Cerebellar cortex (tissue), 1 donor: ENCODE measurements around the gene CEBPE.

Source experiments
- DNase-seq: peaks from one replicate; pipeline ENCODE4 v3.0.0-alpha.2; 2015; ENCODE audit warnings: low spot score

CEBPE gene

DNA sequence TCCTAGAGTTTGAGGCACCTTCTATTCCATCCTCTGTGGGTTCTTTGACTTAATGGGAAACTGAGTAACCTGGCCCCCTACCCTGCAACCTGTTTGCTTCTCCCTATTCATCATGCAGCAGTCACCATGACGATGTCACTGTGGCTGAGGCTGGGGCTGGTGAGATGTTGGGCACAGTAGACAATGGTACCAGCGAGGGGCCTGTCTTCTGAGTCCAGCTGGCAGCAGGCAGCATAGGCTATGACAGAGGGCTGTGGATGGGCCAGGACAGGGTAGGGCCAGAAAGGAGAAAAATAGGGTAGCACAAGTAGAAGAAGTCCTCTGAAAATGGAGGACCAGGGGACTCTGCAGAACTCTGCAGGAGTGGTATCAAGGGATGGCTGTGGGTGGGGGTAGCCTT is 16.3 kb downstream of the CEBPE start:
- DNase-seq: no peak

DNA sequence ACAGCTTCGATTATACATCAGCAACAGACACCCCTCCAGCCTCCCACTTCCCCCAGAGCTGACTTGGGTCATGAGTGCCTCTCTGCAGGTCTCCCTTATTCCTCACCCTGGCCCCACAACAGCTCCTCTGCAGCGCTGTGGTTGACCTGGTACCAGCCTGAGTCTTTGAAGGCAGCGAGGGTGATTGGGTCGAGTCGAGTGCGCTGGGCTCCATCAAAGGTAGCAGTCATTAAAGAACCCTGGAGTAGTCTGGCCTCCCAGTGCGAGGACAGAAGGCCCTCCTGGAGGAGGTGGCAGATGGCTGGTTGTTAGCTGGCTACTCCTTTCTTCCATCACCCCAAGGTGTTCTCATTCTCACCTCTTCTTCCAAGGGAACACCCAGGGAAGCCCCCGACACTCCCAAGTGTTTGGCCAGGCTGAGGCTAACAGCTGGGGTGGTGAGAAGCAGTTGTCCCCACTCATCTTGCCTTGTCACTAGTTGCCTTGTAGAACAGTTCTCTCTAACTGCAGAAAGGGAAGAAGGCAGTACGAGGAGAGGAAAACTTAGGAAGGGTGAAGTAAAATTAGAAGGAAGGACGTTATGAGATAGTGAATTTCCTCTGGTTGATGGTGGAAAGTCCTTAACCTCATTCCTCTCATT is 16.9 kb downstream of the CEBPE start:
- DNase-seq: no peak

DNA sequence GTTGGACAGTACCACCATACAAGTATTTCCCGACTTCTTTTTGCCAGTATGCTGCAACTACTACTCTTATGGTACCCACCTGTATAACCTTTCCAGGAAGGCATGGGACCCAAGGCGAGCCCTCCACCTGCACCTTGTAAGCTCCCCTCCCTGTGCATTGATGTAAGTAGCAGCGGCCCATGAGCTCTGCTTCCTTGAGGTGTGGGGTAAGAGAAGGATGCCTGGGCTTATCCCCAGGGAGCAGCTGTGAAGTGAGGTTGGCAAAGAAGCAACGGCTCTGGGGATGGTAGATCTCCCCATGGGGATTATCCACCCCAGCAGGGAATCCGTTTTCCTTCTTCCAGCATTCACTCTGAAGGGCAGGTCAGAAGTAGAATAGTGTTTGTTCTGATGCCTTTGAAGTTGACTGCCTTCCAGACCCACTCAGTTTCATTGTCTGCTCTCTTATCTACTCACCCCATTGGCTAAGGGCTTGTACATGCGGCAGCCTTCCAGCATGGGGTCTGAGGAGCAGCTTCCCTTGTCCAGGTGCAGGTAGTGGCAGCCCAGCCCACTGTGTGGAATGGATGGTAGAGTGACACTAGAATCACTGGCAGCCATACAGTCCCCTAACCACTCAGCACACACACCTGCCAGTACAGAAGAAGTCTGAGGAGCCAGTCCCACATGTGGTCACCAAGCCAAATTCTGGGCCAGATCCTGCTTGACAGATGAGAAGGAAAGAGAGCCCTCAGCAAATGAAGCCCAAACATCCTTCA is 17.7 kb downstream of the CEBPE start:
- DNase-seq: no peak

DNA sequence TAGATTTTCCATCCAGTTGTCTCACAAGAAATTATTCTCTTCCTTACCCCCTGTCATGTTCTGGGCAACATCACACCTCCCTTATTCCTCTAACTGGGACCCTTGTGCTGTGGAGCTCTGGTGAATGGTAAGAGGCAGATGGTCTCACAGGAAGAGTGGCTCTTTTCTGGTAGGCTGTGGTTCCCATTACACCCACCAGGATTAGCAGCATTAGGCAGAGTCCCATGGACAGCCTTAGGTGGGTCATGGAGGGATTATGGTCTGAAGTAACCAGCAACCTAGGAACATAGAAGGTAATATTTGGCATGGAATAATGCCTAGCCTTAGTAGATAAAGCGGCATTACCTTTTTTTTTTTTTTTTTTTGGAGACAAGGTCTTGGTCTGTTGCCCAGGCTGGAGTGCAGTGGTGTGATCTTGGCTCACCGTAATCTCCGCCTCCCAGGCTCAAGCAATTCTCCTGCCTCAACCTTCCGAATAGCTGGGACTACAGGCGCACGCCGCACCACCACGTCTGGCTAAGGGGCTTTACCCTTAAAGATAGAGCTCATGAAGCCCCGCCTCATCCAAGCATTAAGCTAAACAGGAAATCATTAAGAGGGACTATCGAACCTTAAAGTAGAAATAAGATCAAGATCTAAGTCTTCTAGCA is 19.7 kb downstream of the CEBPE start:
- no peak for DNase-seq

DNA sequence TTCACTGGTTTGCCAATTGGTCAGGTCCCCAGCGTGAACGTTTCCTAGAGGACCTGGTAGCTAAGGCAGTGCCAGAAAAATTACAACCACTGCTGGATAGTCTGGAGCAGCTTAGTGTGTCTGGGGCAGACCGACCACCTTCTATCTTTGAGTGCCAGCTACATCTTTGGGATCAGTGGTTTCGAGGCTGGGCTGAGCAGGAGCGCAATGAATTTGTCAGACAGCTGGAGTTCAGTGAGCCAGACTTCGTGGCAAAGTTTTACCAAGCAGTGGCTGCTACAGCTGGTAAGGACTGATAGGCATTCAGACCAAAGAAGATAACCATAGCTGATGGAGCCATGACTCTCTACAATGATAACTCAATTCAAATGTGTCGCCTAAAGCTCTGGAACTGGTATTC is 21.3 kb downstream of the CEBPE start:
- no peak for DNase-seq

DNA sequence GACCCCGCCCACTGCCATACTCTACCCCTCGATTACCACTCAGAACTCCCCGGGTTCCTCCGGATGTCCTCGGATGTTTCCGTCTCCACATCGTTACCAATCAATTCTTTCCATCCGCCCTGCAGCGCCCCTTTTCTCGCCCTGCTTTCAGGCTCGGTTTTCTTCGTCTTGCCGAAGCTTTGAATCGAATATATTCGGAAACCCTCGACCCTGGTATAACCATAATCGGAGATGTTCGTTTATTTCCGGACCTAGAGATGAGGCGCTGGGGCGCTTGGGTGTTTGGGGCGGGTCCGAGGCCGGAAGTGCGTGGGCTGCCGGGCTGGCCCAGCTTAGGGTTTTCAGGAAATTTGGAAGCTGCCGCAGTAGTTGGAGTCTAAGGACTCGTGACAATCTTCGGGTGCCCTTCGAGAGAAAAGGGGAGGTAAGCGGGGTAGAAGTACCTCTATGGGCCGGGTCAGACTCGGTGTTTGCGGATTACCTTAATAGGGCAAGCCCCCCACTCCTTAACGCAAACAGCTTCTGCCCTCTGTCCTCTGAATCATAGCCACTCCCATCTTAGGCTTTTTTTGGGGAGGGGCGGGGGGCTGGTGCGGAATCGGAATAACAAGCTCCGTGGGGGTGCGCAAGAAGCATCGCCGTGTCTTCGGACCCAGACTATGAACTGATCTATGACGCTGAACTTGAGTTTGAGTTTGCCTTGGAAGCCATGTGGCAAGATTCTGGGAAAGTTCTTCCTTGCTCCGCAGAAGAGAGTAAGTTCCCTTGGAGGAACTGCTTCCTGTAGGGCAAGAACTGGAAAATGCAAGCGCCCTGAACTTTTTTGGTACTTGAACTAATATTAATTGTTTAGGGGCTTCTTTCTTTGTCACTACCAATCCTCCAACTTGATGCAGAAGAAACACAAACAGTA is 23.6 kb downstream of the CEBPE start, which contains the start of gene C14orf119:
TSS of gene C14orf119 (plus strand) at position 310 of the 913 bp plus-strand sequence. CDS start 2,154 bp downstream, outside the sequence.
- peak; percentile 100 for DNase-seq

DNA sequence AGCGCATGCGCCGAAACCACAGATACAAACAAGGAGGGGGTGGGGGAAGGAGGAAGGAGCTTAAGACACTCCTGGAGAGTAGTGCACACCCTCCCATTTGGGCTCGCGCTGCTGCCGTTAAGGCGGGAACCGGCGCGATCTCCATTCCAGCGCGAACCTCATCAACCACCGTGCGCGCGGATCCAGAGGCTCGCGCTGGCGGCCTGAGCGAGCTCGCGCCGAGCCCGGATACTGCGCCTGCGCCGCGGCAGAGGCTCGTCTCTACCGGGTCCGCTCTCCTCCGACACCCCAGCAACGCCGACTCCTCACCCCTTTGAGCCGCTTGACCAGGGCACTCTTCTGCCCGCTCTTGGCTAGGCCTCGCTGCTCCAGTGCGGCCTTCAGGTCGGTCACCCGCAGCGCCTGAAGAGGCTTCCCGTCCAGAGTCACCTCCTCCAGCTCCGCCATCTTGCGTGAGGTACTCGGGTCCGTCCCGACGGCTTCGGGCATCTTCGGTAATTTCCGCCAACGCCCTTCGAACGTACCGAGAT is 24.3 kb downstream of the CEBPE start, which contains the start of gene ACIN1:
TSS of gene ACIN1 (minus strand) at position 471 of the 530 bp plus-strand sequence. CDS start at position 447, 24 bp downstream.
- DNase-seq: peak; percentile 90

DNA sequence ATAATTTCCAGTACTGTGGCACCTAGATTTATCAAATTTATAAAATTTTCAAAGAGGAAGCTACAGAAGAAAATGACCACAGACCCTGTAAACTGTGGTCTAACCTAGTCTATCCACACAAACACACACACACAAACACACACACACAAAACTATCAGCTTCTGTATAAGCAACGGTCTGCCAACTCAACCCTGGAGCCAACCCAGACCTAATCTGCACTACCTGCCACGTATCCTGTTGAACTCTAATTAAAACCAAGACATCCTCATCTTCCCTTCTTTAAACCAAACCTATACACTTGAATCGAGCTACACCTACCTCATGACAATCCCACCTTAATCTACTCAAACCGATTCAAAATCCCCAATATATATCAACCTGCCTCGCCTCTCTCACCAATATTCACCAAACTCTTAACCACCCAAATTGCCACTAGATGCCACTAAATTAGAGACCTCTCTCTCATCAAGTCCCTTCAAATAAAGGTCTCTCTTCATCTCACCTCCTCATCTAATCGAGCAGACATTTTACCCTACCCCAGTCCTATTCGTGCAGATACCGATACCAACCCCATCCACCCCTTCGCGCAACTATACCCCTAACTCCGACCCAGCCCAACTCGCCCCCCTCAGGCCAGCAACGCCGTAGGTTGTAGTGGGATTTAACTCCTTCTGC is 24.9 kb downstream of the CEBPE start:
- no peak for DNase-seq

DNA sequence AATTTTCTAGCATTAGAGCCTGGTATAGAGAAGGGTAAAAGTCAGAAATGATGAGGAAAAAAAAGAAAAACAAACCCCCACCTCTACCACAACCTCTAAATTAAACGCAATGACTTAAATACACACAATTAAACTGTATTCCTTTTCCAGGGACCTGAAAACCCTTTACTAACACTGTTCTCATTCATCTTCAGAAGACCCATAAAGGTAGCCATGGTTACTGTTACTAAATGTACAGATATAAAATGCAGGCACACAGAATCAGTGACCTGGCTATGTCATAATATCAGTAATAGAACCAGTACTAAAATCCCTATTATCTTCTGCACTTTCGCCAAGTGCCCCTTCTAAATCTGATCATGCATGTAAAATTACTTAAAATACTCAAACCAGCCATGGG is 25.5 kb downstream of the CEBPE start:
- DNase-seq: no peak

DNA sequence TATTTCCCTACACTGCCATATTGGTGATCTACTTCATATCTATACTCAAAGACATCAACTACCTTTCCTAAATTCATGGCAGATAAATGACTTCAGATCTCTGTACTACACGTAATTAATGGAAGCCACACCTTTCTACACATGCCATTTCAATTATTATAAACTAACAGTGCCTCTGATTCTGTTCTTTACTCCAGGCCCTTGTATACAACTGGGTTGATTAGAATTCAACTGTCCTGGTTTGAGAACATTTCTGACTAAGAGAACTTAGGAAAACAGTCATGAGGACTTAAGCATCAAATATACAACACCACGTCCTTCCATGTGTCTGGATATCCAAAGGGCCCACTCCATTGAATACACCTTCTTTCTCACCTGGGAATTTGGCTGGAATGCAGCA is 26.0 kb downstream of the CEBPE start:
- DNase-seq: no peak

DNA sequence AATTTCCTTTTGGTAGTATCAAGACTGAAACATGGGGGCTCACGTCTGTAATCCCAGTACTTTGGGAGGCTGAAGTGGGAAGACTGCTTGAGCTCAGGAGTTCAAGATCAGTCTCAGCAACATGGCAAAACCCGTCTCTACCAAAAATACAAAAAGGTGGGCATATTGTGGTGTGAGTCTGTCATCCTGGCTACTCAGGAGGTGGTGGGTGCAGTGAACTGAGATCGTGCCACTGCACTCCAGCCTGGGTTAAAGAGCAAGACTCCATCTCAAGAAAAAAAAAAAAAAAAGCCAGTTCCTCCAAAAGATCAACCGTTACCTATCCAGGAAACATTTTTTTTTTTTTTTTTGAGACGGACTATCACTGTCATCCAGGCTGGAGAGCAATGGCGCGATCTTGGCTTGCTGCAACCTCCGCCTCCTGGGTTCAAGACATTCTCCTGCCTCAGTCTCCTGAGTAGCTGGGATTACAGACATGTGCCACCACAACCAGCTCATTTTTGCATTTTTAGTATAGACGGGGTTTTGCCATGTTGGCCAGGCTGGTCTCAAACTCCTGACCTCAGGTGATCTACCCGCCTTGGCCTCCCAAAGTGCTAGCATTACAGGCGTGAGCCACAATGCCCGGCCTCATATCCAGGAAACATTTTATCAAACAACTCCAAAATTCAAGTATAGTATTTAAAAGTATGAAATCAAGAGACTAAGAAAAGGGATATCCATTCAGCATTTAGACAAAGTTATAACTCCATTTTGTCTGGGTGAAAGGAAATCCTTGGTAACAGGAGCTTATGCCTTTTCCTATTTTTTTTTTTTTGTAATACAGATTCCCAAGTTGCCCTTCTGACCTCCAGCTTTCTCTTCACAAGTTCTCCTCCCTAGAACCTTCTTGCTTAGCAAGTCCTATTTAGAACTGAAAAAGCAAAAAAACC is 27.5 kb downstream of the CEBPE start:
- DNase-seq: no peak

DNA sequence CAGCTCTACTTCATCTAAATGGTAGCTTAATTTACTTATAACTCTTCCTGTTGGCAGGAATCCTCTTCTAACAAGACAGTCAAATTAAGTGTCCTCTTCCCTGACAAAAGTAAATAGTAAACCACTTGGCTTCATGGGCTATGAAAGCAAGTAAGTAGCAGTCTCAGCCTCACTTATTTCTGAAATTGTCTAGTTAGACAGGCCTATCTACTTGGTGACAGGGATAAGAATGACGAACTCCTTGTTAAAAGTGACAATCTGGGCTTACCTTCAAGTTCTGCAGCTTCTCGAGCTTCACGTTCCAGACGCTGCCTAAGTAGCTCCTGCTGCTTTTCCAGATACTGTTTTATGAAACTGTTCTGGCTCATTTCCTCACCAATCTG is 28.8 kb downstream of the CEBPE start:
- DNase-seq: no peak

DNA sequence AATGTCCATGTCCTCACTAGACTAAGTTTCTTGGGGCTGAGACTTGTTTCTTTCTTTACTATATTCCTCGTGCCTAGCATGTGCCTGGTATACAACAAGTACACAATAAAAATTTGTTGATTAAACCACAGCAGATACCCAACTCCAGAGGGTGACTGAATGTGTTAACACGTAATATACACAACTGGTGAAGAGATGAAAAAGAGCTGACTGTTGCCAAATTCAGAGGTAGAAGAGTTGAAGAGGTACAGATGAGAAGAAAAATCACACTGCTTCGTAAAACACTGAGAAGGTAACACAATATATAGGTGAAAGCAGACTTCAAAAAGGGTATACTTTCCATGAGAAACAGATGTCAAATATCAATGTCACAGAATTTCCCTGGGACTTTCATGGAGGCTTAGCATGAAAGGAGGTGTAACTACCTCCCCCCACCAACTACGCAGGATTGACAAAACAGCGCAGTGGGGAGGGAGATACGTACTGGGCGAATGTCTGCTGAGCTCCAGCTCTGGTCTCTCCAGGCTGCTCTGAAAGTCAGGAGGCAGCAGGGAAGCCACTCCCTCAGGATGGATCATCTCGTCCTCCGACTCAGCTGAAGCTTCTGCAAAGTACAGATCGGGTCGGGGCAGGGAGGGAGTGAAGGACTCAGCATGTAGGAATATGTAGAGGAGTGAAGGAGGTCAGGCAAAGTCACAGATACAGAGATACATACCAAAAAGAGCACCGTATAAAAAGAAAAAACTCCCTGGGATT is 29.4 kb downstream of the CEBPE start:
- no peak for DNase-seq

DNA sequence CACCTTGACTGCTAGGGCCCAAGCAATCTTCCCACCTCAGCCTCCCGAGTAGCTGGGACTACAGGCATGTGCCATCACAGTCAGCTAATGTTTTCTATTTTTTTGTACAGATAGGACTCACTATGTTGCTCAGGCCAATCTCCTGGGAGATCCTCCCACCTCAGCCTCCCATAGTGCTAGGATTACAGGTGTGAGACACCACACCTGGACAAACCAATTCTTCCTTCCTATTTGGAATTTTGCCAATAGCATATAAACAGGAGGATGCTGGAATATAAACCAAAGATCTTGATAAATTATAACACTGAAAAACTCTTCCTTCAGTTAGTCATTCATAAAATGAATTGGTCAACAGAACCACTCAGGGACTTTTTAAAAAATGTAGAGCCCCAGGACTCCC is 32.5 kb downstream of the CEBPE start:
- no peak for DNase-seq

DNA sequence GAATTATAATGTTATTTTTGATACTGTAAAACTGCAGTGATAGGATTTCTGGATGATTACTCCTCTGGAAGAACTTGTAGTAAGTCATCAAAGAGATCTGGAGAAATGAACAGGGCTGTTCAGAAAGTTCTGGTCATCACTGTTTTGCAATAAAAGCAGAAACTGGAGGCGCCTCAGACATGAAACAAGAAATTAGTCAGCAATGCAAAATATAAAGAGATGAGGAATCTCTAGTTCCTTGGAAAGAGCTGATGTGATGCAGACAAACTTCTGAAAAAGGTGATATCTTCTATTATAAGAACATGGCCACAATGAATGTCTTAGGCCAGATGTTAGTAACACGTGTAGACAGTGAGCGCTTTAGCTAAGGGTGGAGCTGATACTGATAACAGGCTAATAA is 33.6 kb downstream of the CEBPE start:
- no peak for DNase-seq

DNA sequence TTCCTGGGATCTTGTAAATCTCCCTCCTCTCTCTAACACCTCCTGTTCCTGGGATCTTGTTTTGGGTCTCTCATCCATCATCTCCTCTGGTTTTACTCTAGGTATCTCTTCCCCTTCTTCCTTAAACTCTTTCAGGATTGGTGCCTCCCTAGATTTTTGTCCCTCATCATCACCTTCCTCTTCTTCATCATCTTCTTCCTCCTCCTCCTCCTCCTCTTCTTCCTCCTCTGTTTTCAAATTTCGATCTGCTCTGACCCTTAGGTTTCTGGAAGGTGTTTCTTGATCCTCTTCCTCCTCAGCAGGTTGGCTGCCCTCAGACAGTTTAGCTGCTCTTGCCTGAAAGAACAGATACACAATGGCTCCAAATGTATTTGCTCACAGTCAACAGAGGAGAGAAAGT is 38.6 kb downstream of the CEBPE start:
- DNase-seq: no peak

DNA sequence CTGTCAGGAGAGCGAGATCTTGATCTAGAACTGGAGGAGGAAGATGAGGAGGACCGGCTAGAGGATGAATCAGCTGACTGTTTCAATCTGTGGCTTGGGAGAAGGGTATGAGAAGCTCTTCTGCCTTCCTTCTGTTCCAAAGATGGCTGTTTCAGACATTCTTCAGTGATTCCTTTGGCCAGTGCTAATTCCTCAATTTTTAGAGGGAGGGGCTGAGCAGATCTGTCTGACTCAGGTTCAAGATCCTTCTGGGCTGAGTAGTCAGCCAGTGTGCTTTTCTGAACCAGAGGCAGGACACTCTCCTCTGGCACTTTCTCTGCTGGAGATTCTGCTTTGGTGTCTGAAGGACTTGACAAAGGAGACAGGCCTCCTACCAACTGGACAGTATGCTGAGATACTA is 39.3 kb downstream of the CEBPE start:
- DNase-seq: no peak

DNA sequence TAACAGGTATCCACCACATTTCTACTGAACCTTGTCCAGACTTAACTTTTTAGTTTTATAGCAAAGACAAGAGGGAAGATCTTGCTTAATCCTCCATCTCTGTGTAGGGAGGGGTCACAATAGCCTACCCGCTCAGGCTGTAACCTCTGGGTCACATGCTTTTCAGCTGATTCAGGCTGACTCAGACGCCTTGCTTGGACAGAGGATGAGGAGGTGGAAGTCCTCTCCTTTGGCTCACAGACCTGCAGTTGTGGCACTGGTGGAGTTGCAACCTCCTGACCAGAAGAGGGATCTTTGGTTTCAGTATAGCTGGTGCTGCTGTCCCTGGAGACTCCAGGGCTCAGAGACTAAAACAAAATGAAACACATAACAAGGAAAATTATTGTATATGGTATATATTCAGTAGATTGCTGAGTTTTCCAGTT is 40.4 kb downstream of the CEBPE start:
- no peak for DNase-seq

DNA sequence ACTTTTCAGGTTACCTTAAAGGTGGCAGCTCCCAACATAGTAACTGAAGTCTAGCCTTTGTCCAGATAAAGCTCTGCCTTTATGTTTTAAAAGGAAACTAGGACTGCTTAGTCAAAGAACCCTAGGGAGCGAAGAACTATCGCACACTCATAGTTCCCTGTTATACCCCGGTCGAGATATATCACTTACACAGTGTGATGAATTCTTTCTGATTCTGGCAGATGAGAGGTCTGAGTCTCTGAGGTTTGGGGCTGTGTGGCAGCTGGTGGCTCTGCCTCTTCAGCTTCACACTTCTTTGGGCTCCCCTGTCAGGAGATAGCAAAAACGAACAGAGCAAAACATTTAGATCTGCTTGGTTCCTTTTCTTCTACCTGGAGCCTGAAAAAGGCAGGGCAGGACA is 41.1 kb downstream of the CEBPE start:
- no peak for DNase-seq
